Neural cell (in vitro differentiated cells): ENCODE measurements around the gene RUNX1. TPM values are rescaled to one million over a fixed set of nuclear protein-coding genes. Genes with fewer than 3 reads are reported as not detected.

Source experiments
- H2AFZ ChIP-seq: fragments of 200-600, 300-800 bp; sonication (generic), shearing (Covaris generic); 2 replicates; pipeline ENCODE4 v1.6.0; 2014; ENCODE audit warnings: low read depth, mild to moderate bottlenecking, antibody characterized with exemption, low read length, moderate library complexity
- H3F3A ChIP-seq: fragments of 200-600 bp; shearing (Covaris generic); 2 replicates; pipeline ENCODE4 v1.6.1; 2016; ENCODE audit warnings: mild to moderate bottlenecking, moderate library complexity, mixed read lengths, antibody characterized with exemption, low read length; ENCODE audit not compliant: insufficient read depth, poor library complexity, severe bottlenecking
- H3K27ac ChIP-seq: fragments of 200-600, 300-800 bp; sonication (generic), shearing (Covaris generic); 2 replicates; pipeline ENCODE4 v1.5.1; 2014; ENCODE audit warnings: mild to moderate bottlenecking, low read length, moderate library complexity
- H3K27me3 ChIP-seq: fragments of 300-800, 200-600 bp; sonication (generic), shearing (Covaris generic); 2 replicates; pipeline ENCODE4 v1.6.0; 2014; ENCODE audit warnings: mild to moderate bottlenecking, low read depth, low read length, moderate library complexity; ENCODE audit not compliant: insufficient read depth
- H3K36me3 ChIP-seq: fragments of 300-800, 200-600 bp; sonication (generic), shearing (Covaris generic); 2 replicates; pipeline ENCODE4 v1.5.1; 2014; ENCODE audit warnings: mild to moderate bottlenecking, antibody characterized with exemption, low read length, moderate library complexity; ENCODE audit not compliant: insufficient read depth
- H3K4me2 ChIP-seq: fragments of 300-800, 200-600 bp; sonication (generic), shearing (Covaris generic); 2 replicates; pipeline ENCODE4 v1.6.0; 2014; ENCODE audit warnings: mild to moderate bottlenecking, low read length
- H3K4me3 ChIP-seq: fragments of 300-800, 200-600 bp; sonication (generic), shearing (Covaris generic); 2 replicates; pipeline ENCODE4 v1.5.1; 2014; ENCODE audit warnings: mild to moderate bottlenecking, low read length, moderate library complexity
- H3K79me2 ChIP-seq: fragments of 200-600 bp; shearing (Covaris generic); replicated peaks from 2 replicates; pipeline ENCODE4 v1.6.0; 2014; ENCODE audit warnings: mild to moderate bottlenecking, low read length, moderate library complexity; ENCODE audit not compliant: insufficient read depth
- H3K9ac ChIP-seq: fragments of 300-800, 200-600 bp; sonication (generic), shearing (Covaris generic); 2 replicates; pipeline ENCODE4 v1.6.1; 2016; ENCODE audit warnings: mild to moderate bottlenecking, low read length, mixed read lengths
- H3K9me2 ChIP-seq: fragments of 200-600 bp; shearing (Covaris generic); 2 replicates; pipeline ENCODE4 v1.6.1; 2016; ENCODE audit warnings: mild to moderate bottlenecking, low read length, mixed read lengths; ENCODE audit not compliant: insufficient read depth
- H3K9me3 ChIP-seq: fragments of 200-600, 300-800 bp; sonication (generic), shearing (Covaris generic); 2 replicates; pipeline ENCODE4 v1.6.1; 2016; ENCODE audit warnings: mild to moderate bottlenecking, mixed run types, low read length, moderate library complexity, mixed read lengths
- H4K20me1 ChIP-seq: fragments of 200-600 bp; shearing (Covaris generic); 2 replicates; pipeline ENCODE4 v1.6.1; 2016; ENCODE audit warnings: mild to moderate bottlenecking, mixed run types; ENCODE audit not compliant: insufficient read depth
- EP300 ChIP-seq: fragments of 450-650 bp; conservative IDR thresholded peaks from 2 replicates; pipeline ENCODE4 v1.6.1; 2014; ENCODE audit warnings: antibody characterized with exemption, mild to moderate bottlenecking, moderate library complexity; ENCODE audit not compliant: poor library complexity, severe bottlenecking
- EZH2 ChIP-seq: fragments of 200-600, 300-800 bp; shearing (Covaris generic), sonication (generic); IDR thresholded peaks from 2 replicates; pipeline ENCODE4 v1.6.1; 2014; ENCODE audit warnings: antibody characterized with exemption, low read length, borderline replicate concordance, mild to moderate bottlenecking; ENCODE audit not compliant: insufficient read depth, poor library complexity, severe bottlenecking
- MXI1 ChIP-seq: fragments of 450-650 bp; conservative IDR thresholded peaks from 2 replicates; pipeline ENCODE4 v1.6.1; 2014; ENCODE audit warnings: antibody characterized with exemption, mild to moderate bottlenecking; ENCODE audit not compliant: poor library complexity, severe bottlenecking
- POLR2AphosphoS5 ChIP-seq: IDR thresholded peaks from 2 replicates; pipeline ENCODE4 v1.6.1; 2012
- RAD21 ChIP-seq: fragments of 450-650 bp; conservative IDR thresholded peaks from 2 replicates; pipeline ENCODE4 v1.6.1; 2014; ENCODE audit warnings: antibody characterized with exemption, mild to moderate bottlenecking, moderate library complexity
- SMC3 ChIP-seq: fragments of 450-650 bp; conservative IDR thresholded peaks from 2 replicates; pipeline ENCODE4 v1.6.1; 2014; ENCODE audit warnings: antibody characterized with exemption, mild to moderate bottlenecking, moderate library complexity; ENCODE audit not compliant: poor library complexity
- TAF1 ChIP-seq: IDR thresholded peaks from 2 replicates; pipeline ENCODE4 v1.6.1; 2012; ENCODE audit warnings: low read depth
- polyA plus RNA-seq: library from polyadenylated mRNA; depleted of rRNA; stranded (reverse); fragments of >200 nt; gene quantifications from 2 replicates; pipeline ENCODE4 v1.2.3, GENCODE V29; 2014
- TF ChIP-seq, protein P1 (sequence below): IDR thresholded peaks from 2 replicates; pipeline ENCODE4 v1.6.1; 2012; ENCODE audit warnings: borderline replicate concordance
- TF ChIP-seq, protein P2 (sequence below): fragments of 450-650 bp; IDR thresholded peaks from 2 replicates; pipeline ENCODE4 v1.5.1; 2014; ENCODE audit warnings: antibody characterized with exemption, mild to moderate bottlenecking, moderate library complexity; ENCODE audit not compliant: poor library complexity, severe bottlenecking

The RUNX1 gene
- polyA plus RNA-seq, 1 donor from 2014 or later = not detected

- no peaks in the 10 kb centered on the region for H3K27me3 ChIP-seq
- no peaks in the 10 kb centered on the region for H3F3A ChIP-seq
- H3K27ac ChIP-seq = no peak overlapping the region
- no peaks in the 10 kb centered on the region for H4K20me1 ChIP-seq
- no peaks in the 10 kb centered on the region for H3K9me2 ChIP-seq
- no peak overlapping the region for H3K9ac ChIP-seq
- no peak overlapping the region for H3K4me3 ChIP-seq
- H3K36me3 ChIP-seq = no peaks in the 10 kb centered on the region
- no peak overlapping the region for H3K4me2 ChIP-seq
- no peak overlapping the region for H2AFZ ChIP-seq
- TF ChIP-seq TAF1 (no peak), RAD21 (no peak), POLR2AphosphoS5 (no peak), EP300 (no peak), EZH2 (no peak), MXI1 (no peak), SMC3 (no peak)
- TF ChIP-seq, protein P1, sequence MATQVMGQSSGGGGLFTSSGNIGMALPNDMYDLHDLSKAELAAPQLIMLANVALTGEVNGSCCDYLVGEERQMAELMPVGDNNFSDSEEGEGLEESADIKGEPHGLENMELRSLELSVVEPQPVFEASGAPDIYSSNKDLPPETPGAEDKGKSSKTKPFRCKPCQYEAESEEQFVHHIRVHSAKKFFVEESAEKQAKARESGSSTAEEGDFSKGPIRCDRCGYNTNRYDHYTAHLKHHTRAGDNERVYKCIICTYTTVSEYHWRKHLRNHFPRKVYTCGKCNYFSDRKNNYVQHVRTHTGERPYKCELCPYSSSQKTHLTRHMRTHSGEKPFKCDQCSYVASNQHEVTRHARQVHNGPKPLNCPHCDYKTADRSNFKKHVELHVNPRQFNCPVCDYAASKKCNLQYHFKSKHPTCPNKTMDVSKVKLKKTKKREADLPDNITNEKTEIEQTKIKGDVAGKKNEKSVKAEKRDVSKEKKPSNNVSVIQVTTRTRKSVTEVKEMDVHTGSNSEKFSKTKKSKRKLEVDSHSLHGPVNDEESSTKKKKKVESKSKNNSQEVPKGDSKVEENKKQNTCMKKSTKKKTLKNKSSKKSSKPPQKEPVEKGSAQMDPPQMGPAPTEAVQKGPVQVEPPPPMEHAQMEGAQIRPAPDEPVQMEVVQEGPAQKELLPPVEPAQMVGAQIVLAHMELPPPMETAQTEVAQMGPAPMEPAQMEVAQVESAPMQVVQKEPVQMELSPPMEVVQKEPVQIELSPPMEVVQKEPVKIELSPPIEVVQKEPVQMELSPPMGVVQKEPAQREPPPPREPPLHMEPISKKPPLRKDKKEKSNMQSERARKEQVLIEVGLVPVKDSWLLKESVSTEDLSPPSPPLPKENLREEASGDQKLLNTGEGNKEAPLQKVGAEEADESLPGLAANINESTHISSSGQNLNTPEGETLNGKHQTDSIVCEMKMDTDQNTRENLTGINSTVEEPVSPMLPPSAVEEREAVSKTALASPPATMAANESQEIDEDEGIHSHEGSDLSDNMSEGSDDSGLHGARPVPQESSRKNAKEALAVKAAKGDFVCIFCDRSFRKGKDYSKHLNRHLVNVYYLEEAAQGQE = no peak
- TF ChIP-seq, protein P2, sequence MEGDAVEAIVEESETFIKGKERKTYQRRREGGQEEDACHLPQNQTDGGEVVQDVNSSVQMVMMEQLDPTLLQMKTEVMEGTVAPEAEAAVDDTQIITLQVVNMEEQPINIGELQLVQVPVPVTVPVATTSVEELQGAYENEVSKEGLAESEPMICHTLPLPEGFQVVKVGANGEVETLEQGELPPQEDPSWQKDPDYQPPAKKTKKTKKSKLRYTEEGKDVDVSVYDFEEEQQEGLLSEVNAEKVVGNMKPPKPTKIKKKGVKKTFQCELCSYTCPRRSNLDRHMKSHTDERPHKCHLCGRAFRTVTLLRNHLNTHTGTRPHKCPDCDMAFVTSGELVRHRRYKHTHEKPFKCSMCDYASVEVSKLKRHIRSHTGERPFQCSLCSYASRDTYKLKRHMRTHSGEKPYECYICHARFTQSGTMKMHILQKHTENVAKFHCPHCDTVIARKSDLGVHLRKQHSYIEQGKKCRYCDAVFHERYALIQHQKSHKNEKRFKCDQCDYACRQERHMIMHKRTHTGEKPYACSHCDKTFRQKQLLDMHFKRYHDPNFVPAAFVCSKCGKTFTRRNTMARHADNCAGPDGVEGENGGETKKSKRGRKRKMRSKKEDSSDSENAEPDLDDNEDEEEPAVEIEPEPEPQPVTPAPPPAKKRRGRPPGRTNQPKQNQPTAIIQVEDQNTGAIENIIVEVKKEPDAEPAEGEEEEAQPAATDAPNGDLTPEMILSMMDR = no peak
- H3K9me3 ChIP-seq = no peaks in the 10 kb centered on the region
- no peaks in the 10 kb centered on the region for H3K79me2 ChIP-seq
Observed at GRCh38 chr21:34790834-34791233, 258.3 kb downstream of the RUNX1 start.

DNA sequence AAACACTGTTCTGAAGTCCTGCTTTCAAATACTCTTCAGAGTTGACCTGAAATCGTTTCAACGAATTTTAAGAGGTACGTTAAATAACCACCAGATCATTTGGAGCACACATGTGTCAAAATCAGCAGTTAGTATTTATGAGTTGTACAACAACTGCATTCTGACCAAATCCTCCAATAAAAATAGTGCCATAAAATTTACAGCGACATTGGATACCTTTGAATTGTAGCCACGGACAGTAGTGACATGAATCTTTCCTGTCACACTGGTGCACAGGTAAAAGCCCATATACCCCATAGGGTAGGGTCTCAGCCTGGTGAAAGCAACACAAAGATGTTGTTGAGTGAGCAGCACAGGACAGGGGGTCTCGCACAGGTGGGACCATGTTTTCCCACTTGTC is 258.8 kb downstream of the RUNX1 start:
- Histone ChIP-seq H3F3A (no peaks in the 10 kb centered on the region), H3K4me3 (no peak overlapping the region), H3K36me3 (no peaks in the 10 kb centered on the region), H3K4me2 (no peak overlapping the region), H2AFZ (no peak overlapping the region), H3K9ac (no peak overlapping the region), H3K27ac (no peak overlapping the region), H3K9me3 (no peaks in the 10 kb centered on the region), H3K79me2 (no peaks in the 10 kb centered on the region), H4K20me1 (no peaks in the 10 kb centered on the region), H3K9me2 (no peaks in the 10 kb centered on the region), H3K27me3 (no peaks in the 10 kb centered on the region)
- TF ChIP-seq MXI1 (no peak), EZH2 (no peak)
- TF ChIP-seq, protein P2 = no peak
